Left ventricle myocardium inferior (tissue), 1 donor: ENCODE results near the gene GALC. TPM values are rescaled to one million over a fixed set of nuclear protein-coding genes. Genes with fewer than 3 reads are reported as not detected.

Source experiments
- DNase-seq: peaks from one replicate; pipeline ENCODE4 v3.0.0-alpha.2; 2020
- H3K27ac ChIP-seq: fragments of 200-600 bp; replicated peaks from 2 replicates; pipeline ENCODE4 v1.8.0; 2021
- H3K27me3 ChIP-seq: fragments of 200-600 bp; 2 replicates; pipeline ENCODE4 v1.8.0; 2021; ENCODE audit warnings: low read depth
- H3K36me3 ChIP-seq: fragments of 200-600 bp; 2 replicates; pipeline ENCODE4 v1.8.0; 2021
- H3K4me1 ChIP-seq: fragments of 200-600 bp; 2 replicates; pipeline ENCODE4 v1.8.0; 2021
- H3K4me3 ChIP-seq: fragments of 200-600 bp; 2 replicates; pipeline ENCODE4 v1.8.0; 2021; ENCODE audit warnings: mild to moderate bottlenecking, moderate library complexity
- H3K9me3 ChIP-seq: fragments of 200-600 bp; replicated peaks from 2 replicates; pipeline ENCODE4 v1.8.0; 2021
- intact Hi-C: fragments of 100-400 bp; cut with micrococcal nuclease; formaldehyde crosslinking; loops from one replicate; pipeline ENCODE4 v1.11.0; 2022
- long read RNA-seq: library from polyadenylated mRNA; unstranded; transcript quantifications from one replicate; pipeline ENCODE4 v2.0.0, GENCODE V29; 2021
- total RNA-seq: library from RNA; stranded (reverse); fragmentation: NEBNext Ultra II Directional; extraction: Animal tissue kit (Norgen Biotek cat#: 25700); gene quantifications from one replicate; pipeline ENCODE4 v1.2.1, GENCODE V29; 2021
- TF ChIP-seq, protein P1 (sequence below): fragments of 200-600 bp; IDR thresholded peaks from 2 replicates; pipeline ENCODE4 v1.8.0; 2021; ENCODE audit warnings: antibody characterized with exemption, mild to moderate bottlenecking, borderline replicate concordance
- donor health status: DM: no; HTN: yes; CAD: no; lungs with severe emphysema.

Gene GALC
- 14.5 TPM for total RNA-seq
- long read RNA-seq, transcript GALC-201 (17 exons, 3,883 nt) = major isoform, 48 of 60 reads
- long read RNA-seq, partial matches to known transcripts = 4 of 60 reads
- long read RNA-seq, other reads (novel, unspliced or antisense) = 8 of 60 reads

DNA sequence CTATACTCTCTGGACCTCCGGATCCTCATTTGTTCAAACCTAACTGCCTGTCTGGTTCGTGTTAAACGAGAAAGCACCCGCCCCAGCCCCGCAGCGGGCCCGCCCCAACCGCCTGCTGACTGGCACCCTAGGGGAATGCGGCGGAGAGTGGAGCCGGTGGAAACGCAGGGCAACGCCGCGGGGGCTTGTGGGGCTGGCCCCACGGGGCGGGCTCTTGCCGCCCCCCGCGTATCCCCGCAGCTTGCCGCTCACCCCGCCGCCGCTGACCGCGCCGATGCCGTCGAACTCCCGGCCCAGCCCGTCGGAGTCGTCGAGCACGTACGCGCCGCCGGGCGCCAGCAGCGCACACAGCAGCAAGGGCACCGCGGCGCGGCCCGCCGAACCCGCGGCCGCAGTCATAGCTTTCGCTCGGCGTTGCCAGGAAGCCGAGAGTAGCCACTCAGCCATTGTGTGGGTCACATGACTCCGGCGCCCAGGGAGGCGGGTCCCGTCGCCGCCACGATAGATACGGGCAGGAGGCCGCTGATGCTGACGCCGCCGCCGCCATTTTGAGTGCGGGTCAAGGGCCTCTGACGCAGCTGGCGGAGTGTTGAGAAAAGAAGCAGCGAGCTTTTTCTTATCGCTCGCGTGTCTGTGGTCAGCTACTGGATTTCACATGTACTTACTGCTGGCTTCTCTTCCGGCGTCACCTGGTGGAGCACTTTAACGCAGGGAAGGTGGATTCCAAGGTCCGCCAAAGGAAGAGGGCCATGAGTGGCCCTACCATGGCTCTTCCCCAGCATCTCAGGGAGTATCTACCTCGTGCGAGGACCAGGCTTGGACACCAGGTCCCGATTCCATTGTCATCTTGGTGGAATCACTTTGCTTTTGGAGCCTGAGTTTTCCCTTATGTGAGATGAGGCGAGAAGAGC lies at the start of gene GALC:
TSS of gene GALC (minus strand) at position 465 of the 911 bp plus-strand sequence. CDS start at position 447, 18 bp downstream.
- peak within 1 kb of the TSS; percentile 76 for H3K4me3 ChIP-seq
- DNase-seq = peak; percentile 96
- intact Hi-C loops = no loop called here
- no peaks in the 10 kb centered on the region for H3K27me3 ChIP-seq
- H3K27ac ChIP-seq = peak within 1 kb of the TSS; percentile 96
- no peaks in the 10 kb centered on the region for H3K36me3 ChIP-seq
- H3K4me1 ChIP-seq = peaks cover 58% of the 10 kb centered on the region
- TF ChIP-seq, protein P1, sequence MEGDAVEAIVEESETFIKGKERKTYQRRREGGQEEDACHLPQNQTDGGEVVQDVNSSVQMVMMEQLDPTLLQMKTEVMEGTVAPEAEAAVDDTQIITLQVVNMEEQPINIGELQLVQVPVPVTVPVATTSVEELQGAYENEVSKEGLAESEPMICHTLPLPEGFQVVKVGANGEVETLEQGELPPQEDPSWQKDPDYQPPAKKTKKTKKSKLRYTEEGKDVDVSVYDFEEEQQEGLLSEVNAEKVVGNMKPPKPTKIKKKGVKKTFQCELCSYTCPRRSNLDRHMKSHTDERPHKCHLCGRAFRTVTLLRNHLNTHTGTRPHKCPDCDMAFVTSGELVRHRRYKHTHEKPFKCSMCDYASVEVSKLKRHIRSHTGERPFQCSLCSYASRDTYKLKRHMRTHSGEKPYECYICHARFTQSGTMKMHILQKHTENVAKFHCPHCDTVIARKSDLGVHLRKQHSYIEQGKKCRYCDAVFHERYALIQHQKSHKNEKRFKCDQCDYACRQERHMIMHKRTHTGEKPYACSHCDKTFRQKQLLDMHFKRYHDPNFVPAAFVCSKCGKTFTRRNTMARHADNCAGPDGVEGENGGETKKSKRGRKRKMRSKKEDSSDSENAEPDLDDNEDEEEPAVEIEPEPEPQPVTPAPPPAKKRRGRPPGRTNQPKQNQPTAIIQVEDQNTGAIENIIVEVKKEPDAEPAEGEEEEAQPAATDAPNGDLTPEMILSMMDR = no peak
- no peaks in the 10 kb centered on the region for H3K9me3 ChIP-seq

DNA sequence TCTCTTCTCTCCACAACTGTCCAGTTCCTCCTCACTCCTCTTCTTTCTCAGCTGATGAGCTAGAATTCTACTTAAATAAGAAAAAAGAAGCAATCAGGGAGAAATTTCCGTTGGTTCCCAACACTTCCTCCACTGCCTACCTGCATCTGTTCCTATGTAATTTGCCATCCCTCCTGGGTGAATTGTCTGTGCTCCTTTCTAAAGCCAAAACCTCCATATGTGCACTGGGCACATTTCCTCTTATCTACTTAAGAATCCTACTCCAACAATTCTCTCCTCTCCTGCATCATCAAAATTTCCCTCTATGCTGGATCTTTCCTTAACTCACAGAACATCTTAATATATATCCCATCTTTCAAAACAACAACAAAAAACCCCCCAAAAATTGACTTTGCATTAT lies 47.2 kb upstream of the GALC start:
- TF ChIP-seq, protein P1 = no peak
- Histone ChIP-seq H3K4me1 (no peaks in the 10 kb centered on the region), H3K27ac (no peak overlapping the region), H3K9me3 (no peaks in the 10 kb centered on the region), H3K36me3 (no peaks in the 10 kb centered on the region), H3K27me3 (peaks cover 33% of the 10 kb centered on the region), H3K4me3 (no peak overlapping the region)
- intact Hi-C loops = no loop called here
- no peak for DNase-seq

GRCh38 chr14:88039197-88039596 lies 46.2 kb upstream of the GALC start:
- Histone ChIP-seq H3K9me3 (no peaks in the 10 kb centered on the region), H3K4me1 (no peaks in the 10 kb centered on the region), H3K27me3 (peaks cover 34% of the 10 kb centered on the region), H3K27ac (no peak overlapping the region), H3K4me3 (no peak overlapping the region), H3K36me3 (no peaks in the 10 kb centered on the region)
- TF ChIP-seq, protein P1 = no peak
- intact Hi-C loops = no loop called here
- no peak for DNase-seq

DNA sequence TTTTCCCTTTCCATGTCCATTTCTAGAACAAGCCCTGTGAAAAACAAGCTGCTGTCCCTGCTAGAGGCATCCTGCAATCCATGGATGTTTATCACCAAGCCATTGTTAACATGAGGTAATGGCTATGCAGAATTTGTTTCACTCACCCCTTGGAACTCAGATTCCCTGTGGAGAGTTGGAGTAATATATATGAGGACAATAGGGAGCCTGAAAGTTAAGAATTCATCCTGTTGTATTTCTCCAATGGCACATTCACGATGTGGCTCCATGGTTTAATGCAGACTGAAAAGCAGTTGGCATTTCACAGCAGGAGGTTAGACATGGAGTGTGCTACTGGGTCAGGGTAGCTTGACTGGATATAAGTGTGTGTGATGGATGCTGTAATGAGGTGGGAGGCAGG lies 44.3 kb upstream of the GALC start:
- Histone ChIP-seq H3K27ac (no peak overlapping the region), H3K27me3 (peaks cover 34% of the 10 kb centered on the region), H3K4me3 (no peak overlapping the region), H3K4me1 (no peaks in the 10 kb centered on the region), H3K9me3 (no peaks in the 10 kb centered on the region), H3K36me3 (no peaks in the 10 kb centered on the region)
- no peak for DNase-seq
- intact Hi-C loops = no loop called here
- TF ChIP-seq, protein P1 = no peak

DNA sequence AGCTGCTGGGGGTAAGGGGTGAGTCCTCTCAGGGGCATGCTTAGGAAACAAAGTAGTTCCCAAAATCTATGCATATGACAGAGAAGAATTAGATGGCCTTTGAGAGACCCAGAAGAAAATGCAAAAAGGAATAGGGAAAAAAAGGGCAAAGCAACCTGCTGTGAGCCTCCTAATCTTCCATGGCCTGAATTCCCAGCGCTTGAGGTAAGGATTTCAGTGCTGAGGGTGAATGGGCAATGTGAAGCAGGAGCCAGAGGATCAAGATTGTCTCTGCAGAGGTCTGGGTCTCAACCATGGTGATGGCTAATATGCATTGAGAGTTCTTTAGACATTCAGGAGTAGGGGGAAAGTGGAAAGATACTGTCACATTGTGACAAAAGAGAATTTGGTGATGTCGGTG lies 43.4 kb upstream of the GALC start:
- intact Hi-C loops = no loop called here
- no peak overlapping the region for H3K4me3 ChIP-seq
- TF ChIP-seq, protein P1 = no peak

More for the DNA sequence above, 43.4 kb upstream of the GALC start:
- Histone ChIP-seq H3K36me3 (no peaks in the 10 kb centered on the region), H3K27ac (no peak overlapping the region), H3K4me1 (no peaks in the 10 kb centered on the region), H3K9me3 (no peaks in the 10 kb centered on the region), H3K27me3 (peaks cover 27% of the 10 kb centered on the region)
- no peak for DNase-seq
